Measurements from ENCODE around the gene SIX2.

The SIX2 gene

GRCh38 chr2:45018023-45018422, 8.8 kb upstream of the SIX2 start:
- DNase-seq = no peak

DNA sequence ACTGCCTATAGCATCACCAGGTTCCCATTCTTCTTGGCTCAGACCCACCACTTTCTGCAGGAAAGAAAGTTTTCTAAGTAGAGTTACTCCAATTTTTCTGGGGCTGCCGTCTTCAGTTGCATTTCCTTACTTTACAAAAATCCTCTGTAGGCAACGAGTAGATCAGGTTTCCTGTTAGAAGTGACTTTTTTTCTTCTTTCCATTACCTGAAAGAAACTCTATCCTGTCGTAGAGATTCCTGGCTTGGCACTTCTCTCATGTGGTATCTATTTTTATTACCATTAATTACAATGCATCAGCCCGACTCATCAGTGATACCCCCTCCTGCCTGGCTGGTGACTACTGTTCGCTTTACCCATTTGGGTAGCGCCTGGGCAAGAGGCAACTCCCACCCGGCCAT, 5.6 kb upstream of the SIX2 start:
- no peak for DNase-seq

DNA sequence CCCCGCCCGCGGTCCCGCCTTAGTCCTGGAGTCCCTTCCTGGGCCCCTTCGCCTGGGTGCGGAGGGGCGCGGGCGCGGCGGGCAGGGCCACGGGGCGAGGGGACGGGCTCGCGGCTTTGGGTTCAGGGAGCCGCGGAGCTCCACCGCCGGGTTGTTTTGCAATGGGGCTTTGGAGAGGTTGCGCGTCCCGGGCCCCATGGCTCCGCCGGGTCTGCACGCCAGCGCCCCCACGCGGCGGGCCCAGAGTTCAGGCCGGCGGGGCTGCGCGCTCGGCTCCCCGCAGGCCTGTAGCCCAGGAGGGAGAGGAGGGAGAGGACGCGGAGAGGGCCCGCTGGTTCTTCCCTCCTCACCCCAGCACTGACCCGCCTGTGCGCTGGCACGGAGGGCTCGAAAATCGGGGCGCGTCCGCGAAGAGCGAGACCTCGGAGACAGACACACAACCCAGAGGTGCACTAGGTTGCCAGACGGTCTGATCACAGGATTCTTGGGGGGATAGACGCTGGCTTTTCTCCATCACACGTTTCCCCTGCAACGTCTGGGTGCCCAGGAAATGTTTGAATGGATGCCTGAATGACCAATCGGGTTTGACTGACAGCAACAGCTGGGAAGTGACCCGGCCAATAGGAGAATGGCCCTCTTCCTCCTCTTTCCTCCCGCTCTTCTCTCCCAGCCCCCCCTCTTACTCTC, 4.9 kb upstream of the SIX2 start:
- DNase-seq = peak; percentile 71

- DNase-seq = no peak
These were observed 4.2 kb upstream of the SIX2 start for GRCh38 chr2:45013229-45014015.

- DNase-seq = no peak
These were observed 3.5 kb upstream of the SIX2 start for GRCh38 chr2:45012733-45013132.

- no peak for DNase-seq
These were observed 2.7 kb upstream of the SIX2 start for GRCh38 chr2:45011621-45012602.

GRCh38 chr2:45011121-45011520, 1.9 kb upstream of the SIX2 start:
- no peak for DNase-seq

- no peak for DNase-seq
These were observed 1.4 kb upstream of the SIX2 start for GRCh38 chr2:45010702-45011012.

DNA sequence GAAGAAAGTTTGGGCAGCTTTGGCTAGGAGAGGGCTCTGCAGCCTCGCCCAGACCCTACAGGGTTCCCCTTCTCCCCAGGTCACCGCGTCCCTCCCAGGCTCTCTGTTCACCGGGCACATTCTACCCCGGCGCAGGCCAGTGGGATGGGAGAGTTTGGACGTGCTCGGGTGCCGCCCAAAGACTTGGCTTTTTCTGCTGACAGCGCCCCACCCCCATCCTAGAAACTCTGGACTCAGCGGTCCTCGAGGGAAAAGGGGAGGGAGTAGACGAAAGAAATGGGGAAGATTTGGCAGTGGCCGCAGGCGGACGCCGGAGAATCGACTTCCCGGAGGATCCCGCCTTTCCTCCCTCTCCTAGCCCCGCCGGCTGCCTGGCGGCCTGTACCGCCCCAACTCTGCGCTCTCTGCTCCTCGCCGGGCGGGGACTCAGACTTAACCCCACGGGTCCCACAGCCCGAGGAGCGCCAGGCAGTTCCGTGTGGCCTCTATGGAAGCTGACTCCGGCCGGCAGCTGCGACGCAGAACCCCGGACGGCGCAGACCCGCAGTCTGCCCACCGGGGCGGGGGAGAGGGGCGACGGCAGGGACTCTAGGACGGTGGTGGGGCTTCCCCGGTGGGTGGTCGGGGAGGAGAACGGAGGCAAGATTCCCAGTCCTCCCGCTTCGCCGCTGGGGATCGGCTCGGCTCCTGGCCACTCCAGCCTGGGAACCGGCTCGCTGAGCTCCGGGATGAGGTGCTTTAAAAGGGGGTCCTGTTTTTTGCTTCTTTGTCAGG, 863 bp upstream of the SIX2 start:
- DNase-seq = peak; percentile 91

GRCh38 chr2:45008296-45009129, 739 bp downstream of the SIX2 start:
- no peak for DNase-seq

DNA sequence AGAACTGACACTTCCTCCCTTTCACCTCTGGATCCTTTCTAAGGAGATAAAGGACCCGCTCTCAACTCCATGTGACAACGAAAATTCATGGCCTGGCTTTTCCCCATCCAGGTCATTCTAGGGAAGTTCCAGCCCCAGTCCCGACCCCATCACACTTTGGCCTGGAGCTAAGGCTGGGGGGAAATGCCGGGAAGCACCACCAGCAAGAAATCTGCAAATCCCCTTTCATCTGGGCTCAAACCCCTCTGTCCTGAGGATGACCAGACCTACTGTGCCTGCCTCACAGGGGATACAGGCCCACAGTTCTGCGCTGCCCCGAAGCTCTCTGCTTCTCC, 1.3 kb downstream of the SIX2 start:
- no peak for DNase-seq

- DNase-seq = no peak
These were observed 2.3 kb downstream of the SIX2 start for GRCh38 chr2:45006942-45007287.

GRCh38 chr2:45006041-45006941, 3.0 kb downstream of the SIX2 start:
- DNase-seq = no peak

GRCh38 chr2:45005261-45006002, 3.8 kb downstream of the SIX2 start:
- DNase-seq = no peak

GRCh38 chr2:45004562-45005191, 4.6 kb downstream of the SIX2 start:
- DNase-seq = no peak

DNA sequence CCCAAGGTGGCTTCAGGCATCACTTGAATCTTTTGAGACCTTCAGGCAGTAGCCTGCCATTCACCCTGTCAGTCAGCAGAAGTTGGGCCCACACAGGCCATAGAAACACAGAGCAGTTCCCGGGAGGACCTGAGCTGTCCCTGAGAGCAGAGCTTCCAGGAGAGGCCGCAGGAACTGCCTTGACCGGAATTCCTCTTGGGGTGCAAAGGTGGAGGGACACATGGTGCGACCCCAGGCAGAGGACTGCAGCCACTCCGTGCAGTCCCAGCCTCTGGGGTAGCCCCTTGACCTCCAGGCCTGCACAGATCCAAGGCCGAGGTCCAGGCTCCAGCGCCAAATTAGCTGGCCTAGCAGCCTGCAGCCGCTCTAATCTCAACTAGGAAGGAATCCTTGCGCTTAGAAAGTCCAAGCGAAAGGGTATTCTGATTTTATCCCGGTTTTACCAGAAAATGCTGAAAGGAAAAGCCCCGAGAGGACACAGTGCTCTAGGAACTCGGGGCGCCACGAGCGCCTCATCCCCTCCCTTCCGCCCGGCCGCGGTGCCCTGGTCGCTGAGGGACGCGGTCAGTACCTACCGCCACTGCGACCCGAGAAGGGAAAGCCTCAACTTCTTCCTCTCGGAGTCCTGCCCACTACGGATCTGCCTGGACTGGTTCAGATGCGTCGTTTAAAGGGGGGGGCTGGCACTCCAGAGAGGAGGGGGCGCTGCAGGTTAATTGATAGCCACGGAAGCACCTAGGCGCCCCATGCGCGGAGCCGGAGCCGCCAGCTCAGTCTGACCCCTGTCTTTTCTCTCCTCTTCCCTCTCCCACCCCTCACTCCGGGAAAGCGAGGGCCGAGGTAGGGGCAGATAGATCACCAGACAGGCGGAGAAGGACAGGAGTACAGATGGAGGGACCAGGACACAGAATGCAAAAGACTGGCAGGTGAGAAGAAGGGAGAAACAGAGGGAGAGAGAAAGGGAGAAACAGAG, 5.4 kb downstream of the SIX2 start:
- DNase-seq = no peak

GRCh38 chr2:45002686-45003085, 6.6 kb downstream of the SIX2 start:
- no peak for DNase-seq

- DNase-seq = no peak
These were observed 7.3 kb downstream of the SIX2 start for GRCh38 chr2:45001869-45002385.
